Endometrial microvascular endothelial cells (primary cell): ENCODE data around the gene SHISA4. TPM values are rescaled to one million over a fixed set of nuclear protein-coding genes. Genes with fewer than 3 reads are reported as not detected.
"Not testable (repeated sequence)": the region's sequence is repeated elsewhere in the genome, so short reads cannot be mapped to it uniquely, and the experiment has no call there.

ENCODE experiments used
- in situ Hi-C: cut with HindIII; loops from 2 replicates; pipeline ENCODE4 v1.10.0; 2017; ENCODE audit warnings: low sequenced_read_pairs, low pct_unique_long_range_greater_than_20kb; ENCODE audit errors: inconsistent ontology term
- total RNA-seq: library from RNA; depleted of rRNA; stranded (reverse); fragments of >200 nt; gene quantifications from one replicate; pipeline ENCODE4 v1.2.3, GENCODE V29; 2015; ENCODE audit errors: inconsistent ontology term

SHISA4 gene
- 33.5 TPM for total RNA-seq

DNA sequence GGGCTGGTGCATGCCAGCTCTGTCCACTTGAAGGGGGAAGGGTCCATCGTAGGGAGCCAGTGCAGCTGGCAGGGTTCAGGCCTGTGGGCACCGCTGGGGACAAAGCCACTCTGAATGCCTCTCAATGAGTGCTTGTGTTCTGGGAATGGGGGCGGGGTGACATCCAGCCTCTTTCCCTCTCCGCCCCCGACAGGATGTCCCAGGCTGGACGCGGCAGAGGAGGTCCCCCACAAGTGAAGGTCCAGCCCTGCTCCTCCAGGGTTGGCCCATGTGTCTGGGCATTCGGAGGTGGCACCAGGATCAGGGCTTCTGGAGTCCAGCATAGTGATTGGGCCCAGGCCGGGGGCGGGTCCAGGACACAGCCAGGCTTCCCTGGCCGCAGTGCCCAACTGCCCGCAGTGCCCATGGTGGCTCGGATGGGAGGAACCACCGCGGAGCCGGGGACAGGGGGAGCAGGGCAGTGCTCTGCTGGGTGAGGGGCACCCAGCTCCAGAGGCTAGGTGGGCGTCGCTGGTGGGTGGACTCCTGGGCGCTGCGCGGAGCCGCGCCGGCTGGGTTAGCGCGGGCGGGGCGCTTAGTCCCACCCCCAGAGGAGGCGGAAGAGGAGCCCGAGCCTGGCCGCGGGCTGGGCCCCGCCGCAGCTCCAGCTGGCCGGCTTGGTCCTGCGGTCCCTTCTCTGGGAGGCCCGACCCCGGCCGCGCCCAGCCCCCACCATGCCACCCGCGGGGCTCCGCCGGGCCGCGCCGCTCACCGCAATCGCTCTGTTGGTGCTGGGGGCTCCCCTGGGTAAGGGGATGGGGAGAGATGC is at the start of gene SHISA4:
Gene SHISA4 (plus strand): TSS at position 617 of the 808 bp plus-strand sequence. CDS start 97 bp downstream, at position 714.
- in situ Hi-C loops: no loop called here

DNA sequence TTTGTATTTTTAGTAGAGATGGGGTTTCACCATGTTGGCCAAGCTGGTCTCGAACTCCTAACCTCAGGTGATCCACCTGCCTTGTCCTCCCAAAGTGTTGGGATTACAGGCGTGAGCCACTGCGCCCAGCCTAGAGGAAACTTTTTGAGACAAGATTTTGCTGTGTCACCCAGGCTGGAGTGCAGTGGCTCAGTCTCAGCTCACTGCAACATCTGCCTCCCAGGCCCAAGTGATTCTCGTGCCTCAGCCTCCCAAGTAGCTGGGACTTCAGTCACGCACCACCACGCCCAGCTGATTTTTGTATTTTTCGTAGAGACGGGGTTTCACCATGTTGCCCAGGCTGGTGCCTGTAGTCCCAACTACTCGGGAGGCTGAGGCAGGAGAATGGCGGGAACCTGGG is 49.6 kb upstream of the SHISA4 start:
- in situ Hi-C loops: not testable (repeated sequence)

DNA sequence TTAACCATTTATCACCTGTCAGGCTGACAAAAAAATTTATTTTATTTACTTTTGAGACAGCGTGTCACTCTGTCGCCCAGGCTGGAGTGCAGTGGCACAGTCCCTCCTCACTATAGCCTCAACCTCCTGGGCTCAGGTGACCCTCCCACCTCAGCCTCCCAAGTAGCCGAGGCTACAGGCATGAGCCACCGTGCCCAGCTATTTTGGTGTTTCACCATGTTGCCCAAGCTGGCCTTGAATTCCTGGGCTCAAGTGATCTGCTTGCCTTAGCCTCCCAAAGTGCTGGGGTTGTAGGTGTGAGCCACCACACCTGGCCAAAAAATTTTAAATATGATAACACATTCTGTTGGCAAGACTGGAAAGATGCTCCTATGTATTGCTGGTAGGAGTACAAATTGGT is 48.6 kb upstream of the SHISA4 start:
- in situ Hi-C loops: no loop called here

DNA sequence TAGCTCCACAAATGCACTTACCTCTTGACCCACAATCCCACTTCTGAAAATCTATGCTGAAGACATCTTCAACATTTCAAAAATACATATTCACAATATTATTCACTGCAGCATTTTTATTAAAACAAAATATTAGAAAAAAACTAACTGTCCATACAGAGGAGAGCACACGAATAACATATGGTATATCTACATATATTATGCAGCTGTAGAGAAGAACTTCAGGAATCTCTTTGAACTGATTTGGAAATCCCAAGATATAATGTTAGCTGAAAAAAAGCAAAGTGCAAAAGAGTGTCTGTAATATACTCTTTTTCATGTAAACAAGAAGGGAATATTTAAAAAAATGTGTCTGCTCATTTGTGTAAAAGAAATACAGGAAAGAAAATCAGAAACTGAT is 48.2 kb upstream of the SHISA4 start:
- in situ Hi-C loops: no loop called here

DNA sequence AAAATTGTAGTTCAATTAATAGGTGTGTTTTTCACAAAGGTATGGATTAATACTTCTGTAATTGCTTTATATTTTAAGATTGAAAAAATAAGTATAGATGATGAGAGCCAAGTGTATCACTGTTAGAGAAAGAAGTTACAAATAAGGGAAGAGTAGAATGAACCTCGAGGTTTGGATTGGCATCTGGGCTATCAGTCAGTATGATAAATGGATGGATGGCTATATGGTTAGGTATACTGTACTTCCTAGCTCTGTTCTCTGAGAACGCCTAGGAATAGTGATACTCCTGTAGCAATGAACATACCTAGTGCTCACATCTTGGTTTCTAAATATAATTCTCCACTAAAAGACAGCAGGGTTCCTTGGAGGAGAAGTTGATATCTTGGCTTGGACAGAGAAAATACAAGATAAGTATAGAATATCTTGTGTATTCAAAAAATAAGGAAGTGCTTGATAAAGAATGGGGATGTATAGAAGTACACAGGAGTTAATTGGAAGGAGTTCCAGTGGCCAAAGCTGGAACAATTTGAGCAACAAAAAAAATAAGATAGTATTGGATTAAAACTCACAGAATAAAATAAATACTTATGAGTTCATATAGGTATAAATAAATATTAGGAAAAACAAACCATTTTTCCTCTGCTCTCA is 47.3 kb upstream of the SHISA4 start:
- in situ Hi-C loops: no loop called here

GRCh38 chr1:201842472-201843027 is 46.1 kb upstream of the SHISA4 start:
- in situ Hi-C loops: no loop called here

- in situ Hi-C loops: no loop called here
Observed at GRCh38 chr1:201845331-201846083, 43.2 kb upstream of the SHISA4 start.

DNA sequence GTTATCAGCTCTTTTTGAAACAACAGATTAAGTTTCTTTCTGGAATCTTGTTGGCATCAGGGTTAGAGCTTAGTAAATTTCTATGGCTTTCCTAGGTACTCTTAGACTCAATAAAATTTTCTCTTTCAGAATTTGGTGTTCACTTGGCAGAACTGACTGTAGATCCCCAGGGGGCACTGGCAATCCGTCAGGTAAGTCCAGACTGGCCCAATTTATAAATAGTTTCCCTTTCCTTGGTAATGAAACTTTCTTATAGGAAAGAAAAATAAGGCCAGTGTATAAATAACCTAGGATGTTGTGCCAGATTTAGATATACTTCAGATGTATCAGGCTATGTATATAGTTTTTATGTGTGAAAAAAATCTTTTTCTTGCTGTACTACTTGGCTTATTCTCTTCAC is 41.5 kb upstream of the SHISA4 start:
- in situ Hi-C loops: no loop called here

GRCh38 chr1:201848230-201848629 is 40.5 kb upstream of the SHISA4 start:
- in situ Hi-C loops: no loop called here

DNA sequence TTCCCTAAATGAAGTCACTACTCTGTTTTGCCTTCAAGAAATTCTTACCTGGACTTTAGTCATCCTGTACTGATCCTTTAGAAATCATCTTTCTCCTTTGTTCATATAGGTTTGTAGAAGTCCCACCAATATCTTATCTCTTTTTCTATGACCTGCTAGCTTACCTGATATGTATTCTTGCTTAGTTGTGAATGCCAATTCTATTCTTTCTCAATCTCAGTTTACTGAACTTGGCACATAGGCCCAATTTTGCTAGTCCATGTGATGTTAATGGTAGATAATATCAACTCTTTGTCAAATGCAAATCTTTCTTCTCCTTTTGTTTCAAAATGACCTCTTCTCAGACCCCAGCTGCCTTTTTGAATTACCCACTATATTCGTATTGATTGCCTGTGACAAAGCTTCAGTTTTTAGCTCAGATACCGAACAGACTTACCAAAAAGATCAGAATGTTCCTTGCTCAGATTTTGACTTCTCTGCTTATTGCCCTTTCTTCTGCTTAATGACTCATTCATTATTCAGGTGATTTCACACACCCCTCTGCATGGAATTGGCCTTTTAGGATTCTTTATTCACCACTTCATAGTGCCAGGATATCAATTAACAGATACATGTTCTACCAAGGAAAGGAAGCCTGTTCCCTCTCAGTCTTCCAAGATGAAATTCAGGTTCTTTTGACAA is 39.2 kb upstream of the SHISA4 start:
- in situ Hi-C loops: no loop called here

DNA sequence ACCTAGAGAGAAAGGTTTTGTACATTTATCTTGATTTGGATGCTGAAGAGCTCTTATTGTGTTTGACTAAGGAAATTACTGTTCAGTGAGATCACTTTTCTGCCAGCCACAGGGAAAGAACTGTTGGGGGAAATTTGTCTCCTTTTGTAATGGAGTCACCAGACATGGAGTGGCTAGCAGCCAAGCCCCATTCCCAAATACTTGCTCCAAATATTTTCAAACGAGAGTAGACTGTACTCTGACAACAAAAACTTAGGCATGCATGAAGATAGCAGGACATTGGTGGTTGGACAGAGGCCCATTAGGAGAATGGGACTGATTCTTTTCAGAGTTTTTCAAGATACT is 38.7 kb upstream of the SHISA4 start:
- in situ Hi-C loops: no loop called here

- in situ Hi-C loops: no loop called here
Observed at GRCh38 chr1:201851949-201852348, 36.7 kb upstream of the SHISA4 start.

GRCh38 chr1:201856722-201857121 is 32.0 kb upstream of the SHISA4 start:
- in situ Hi-C loops: not testable (repeated sequence)

DNA sequence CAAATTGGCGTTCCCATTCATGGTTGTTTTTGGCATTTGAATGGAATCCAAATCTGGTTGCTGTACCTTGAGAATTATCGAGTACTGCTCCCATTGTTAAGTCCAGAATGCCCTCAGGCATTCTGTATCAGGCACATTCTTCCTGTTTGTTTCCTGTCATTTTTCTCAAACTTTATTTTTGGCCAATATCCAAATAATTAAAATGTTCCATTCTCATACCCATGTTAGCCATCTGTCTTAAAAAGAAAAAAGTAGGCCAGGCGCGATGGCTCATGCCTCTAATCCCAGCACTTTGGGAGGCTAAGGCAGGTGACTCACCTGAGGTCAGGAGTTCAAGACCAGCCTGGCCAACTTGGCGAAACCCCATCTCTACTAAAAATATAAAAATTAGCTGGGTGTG is 29.3 kb upstream of the SHISA4 start:
- in situ Hi-C loops: no loop called here

DNA sequence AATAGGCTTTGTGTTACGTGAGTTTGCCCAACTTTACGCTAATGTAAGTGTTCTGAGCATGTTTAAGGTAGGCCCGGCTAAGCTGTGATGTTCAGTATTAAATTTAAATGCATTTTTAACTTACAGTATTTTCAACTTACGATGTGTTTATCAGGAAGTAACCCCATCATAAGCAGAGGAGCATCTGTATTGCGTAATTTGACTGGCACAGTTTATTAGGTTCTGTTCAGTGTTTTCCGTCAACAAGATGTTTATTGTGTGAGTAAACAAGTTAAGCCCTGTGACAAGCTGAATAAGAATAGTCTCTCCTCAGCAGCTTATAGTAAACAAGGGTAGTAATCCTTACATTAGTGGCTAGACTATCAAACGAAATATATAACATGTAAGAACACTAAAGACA is 27.2 kb upstream of the SHISA4 start:
- in situ Hi-C loops: no loop called here

GRCh38 chr1:201870397-201870796 is 18.3 kb upstream of the SHISA4 start:
- in situ Hi-C loops: no loop called here

DNA sequence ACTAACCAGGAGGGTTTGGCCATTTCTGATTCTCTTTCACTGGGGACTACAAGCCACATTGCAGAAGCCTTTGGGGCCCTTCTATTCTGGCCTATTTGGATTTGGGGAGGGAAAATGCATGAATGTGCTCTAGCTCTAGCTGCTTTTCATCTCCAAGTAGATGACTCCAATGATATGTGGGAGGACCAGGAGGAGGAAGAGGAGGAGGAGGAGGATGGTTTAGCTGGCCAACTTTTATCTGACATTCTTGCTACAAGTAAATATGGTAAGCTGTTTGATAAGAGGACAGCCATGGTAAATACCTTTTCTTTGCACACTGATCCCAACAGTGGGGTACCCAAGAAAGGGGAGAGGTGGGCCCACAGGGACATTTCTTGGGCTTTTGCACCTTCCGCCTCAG is 14.0 kb upstream of the SHISA4 start:
- in situ Hi-C loops: no loop called here

GRCh38 chr1:201876148-201876818 is 12.4 kb upstream of the SHISA4 start:
- in situ Hi-C loops: no loop called here
